ENCODE measurements around the gene NOC4L. TPM values are rescaled to one million over a fixed set of nuclear protein-coding genes. Genes with fewer than 3 reads are reported as not detected.

NOC4L gene
- polyA plus RNA-seq, 1 of the 3 experiments (the other 2 are of a cell fraction), result 12.9 TPM

DNA sequence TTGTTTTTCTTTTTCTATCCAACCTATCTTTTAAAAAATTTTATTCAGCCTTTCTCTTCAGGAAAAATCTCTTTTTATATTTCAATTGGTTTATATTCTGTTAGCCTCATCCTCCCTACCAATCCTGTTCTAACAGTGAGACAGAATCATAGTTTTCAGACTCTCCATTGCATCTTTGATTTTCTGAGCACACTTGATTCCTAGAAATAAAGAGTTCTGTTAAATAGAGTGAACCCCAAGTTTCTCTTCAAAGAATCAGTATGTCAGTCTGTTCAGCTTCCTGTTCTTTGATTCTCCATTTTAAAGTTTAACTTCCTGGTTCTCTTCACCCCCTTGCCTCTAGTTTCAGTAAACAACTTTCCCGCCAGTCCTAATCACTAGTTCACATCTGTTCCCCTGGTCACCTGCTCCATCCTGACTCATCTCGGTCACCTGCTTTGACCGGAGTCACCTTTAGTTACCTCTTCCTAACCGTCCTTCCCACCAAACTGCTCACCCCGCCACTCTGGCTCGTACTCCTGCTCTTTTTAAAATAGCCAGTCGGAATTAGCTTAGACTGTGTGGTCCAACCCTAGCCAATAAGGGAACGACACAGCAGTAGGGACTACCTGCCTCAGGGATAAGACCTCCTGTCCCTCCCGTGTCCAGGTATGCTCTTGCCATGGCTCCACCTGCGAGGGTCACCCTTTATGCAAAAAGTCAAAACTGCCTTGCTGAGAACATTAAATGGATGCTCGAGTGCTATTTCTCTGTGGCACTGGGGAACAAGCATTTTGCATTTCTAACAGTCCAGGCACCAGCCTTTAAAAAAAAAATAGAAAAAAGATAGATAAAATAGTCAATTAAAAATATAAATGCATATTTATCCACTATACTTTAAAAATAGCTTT lies 48.5 kb upstream of the NOC4L start:
- H3F3A ChIP-seq (replicated peaks; ENCODE audit: insufficient read depth), result peaks cover 7% of the 10 kb centered on the region

DNA sequence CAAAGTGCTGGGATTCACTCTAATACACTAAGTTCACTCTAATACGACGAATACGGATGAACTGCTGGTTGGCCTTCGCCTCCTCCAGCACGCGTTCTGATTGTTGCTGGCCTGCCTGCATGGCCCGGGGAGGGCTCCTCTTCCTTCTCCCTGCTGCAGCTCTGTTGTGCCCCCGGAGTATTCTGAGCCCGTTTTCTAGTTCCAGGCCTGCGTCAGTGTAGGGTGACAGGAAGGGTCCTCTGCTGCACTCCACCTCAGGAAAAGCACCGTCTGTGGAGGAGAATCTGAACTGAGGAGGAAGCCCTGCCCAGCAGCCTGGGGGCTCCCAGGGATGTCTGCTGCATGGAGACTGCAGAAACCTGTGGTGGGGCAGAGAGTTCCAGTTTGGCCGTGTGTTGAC lies 44.5 kb upstream of the NOC4L start:
- Histone ChIP-seq H3K9ac (no peak overlapping the region), H3K79me2 (ENCODE audit: insufficient read depth) (peaks cover 54% of the 10 kb centered on the region; the same call in 1 of the 2 replicates), H3K27me3 (ENCODE audit: insufficient read depth) (no peaks in the 10 kb centered on the region), H3K4me3 (ENCODE audit: low read depth in 2 of 2, low read length in 1 of 2) (no peak overlapping the region), H3K4me2 (no peak overlapping the region), H3K4me1 (ENCODE audit: control insufficient read depth in 1 of 2, insufficient read depth in 2 of 2, low read depth in 1 of 2, low read length in 1 of 2) (no peaks in the 10 kb centered on the region), H3K9me3 (no peaks in the 10 kb centered on the region), H3F3A (replicated peaks; ENCODE audit: insufficient read depth) (no peaks in the 10 kb centered on the region), H3K9me2 (no peaks in the 10 kb centered on the region), H2AFZ (ENCODE audit: low read depth) (no peak overlapping the region), H4K20me1 (ENCODE audit: insufficient read depth) (0 out of 2 replicates have a peak, but pooled peaks cover 8% of the 10 kb centered on the region), H3K27ac (ENCODE audit: low read depth in 2 of 2, low read length in 1 of 2) (no peak overlapping the region), H3K36me3 (replicated peaks in 1 of 2; ENCODE audit: control insufficient read depth in 1 of 2, insufficient read depth in 2 of 2, low read length in 1 of 2) (peaks cover 18 to 23% of the 10 kb centered on the region in 2 experiments)
- ChIA-PET POLR2A (no interaction called here), CTCF (no interaction called here)
- 96% methylated on average over 12 of the region's 12 CpGs for WGBS (ENCODE audit: low lambda C conversion rate)
- no peak for DNase-seq
- no peak for TF ChIP-seq TCF12 (IDR thresholded peaks at IDR 0.05)
- TF ChIP-seq, protein P1, sequence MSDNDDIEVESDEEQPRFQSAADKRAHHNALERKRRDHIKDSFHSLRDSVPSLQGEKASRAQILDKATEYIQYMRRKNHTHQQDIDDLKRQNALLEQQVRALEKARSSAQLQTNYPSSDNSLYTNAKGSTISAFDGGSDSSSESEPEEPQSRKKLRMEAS (IDR thresholded peaks at IDR 0.05; ENCODE audit: low read depth), result no peak
- no peak for TF ChIP-seq FOXJ3 (CRISPR knock-in tag; IDR thresholded peaks at IDR 0.05)
- TF ChIP-seq, protein P2, sequence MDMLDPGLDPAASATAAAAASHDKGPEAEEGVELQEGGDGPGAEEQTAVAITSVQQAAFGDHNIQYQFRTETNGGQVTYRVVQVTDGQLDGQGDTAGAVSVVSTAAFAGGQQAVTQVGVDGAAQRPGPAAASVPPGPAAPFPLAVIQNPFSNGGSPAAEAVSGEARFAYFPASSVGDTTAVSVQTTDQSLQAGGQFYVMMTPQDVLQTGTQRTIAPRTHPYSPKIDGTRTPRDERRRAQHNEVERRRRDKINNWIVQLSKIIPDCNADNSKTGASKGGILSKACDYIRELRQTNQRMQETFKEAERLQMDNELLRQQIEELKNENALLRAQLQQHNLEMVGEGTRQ (IDR thresholded peaks at IDR 0.05; ENCODE audit: borderline replicate concordance, low read depth, low read length), result no peak
- TF ChIP-seq FOSL2 (IDR thresholded peaks at IDR 0.05; ENCODE audit: borderline replicate concordance, low read depth), result no peak
- TF ChIP-seq RAD21 (IDR thresholded peaks at IDR 0.05; ENCODE audit: low read length), result no peak
- TF ChIP-seq RCOR1 (IDR thresholded peaks at IDR 0.05; ENCODE audit: low read length), result no peak
- TF ChIP-seq EZH2phosphoT487 (IDR thresholded peaks at IDR 0.05; ENCODE audit: borderline replicate concordance, low read depth), result no peak
- no peak for TF ChIP-seq JUND (IDR thresholded peaks at IDR 0.05)
- TF ChIP-seq, protein P3, sequence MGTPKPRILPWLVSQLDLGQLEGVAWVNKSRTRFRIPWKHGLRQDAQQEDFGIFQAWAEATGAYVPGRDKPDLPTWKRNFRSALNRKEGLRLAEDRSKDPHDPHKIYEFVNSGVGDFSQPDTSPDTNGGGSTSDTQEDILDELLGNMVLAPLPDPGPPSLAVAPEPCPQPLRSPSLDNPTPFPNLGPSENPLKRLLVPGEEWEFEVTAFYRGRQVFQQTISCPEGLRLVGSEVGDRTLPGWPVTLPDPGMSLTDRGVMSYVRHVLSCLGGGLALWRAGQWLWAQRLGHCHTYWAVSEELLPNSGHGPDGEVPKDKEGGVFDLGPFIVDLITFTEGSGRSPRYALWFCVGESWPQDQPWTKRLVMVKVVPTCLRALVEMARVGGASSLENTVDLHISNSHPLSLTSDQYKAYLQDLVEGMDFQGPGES (IDR thresholded peaks at IDR 0.05; ENCODE audit: low read depth, low read length), result no peak
- no peak for TF ChIP-seq GABPA (IDR thresholded peaks at IDR 0.05; ENCODE audit: low read depth)
- TF ChIP-seq MXI1 (IDR thresholded peaks at IDR 0.05; ENCODE audit: low read depth, low read length), result no peak
- no peak for TF ChIP-seq RXRA (IDR thresholded peaks at IDR 0.05; ENCODE audit: borderline replicate concordance, low read depth)

More for the DNA sequence above, 48.5 kb upstream of the NOC4L start:
- H3K79me2 ChIP-seq (ENCODE audit: insufficient read depth), result peaks cover 74% of the 10 kb centered on the region; the same call in 1 of the 2 replicates
- H3K36me3 ChIP-seq (replicated peaks in 1 of 2; ENCODE audit: control insufficient read depth in 1 of 2, insufficient read depth in 2 of 2, low read length in 1 of 2), result peaks cover 11 to 31% of the 10 kb centered on the region in 2 experiments
- H3K27me3 ChIP-seq (ENCODE audit: insufficient read depth), result no peaks in the 10 kb centered on the region
- no peak overlapping the region for H3K27ac ChIP-seq (ENCODE audit: low read depth in 2 of 2, low read length in 1 of 2)
- no peaks in the 10 kb centered on the region for H3K4me1 ChIP-seq (ENCODE audit: control insufficient read depth in 1 of 2, insufficient read depth in 2 of 2, low read depth in 1 of 2, low read length in 1 of 2)
- WGBS (ENCODE audit: low lambda C conversion rate), result 94% methylated on average over 11 of the region's 11 CpGs
- ChIA-PET CTCF (no interaction called here), POLR2A (no interaction called here)
- H3K9me2 ChIP-seq, result no peaks in the 10 kb centered on the region
- H3K9me3 ChIP-seq, result no peaks in the 10 kb centered on the region
- H2AFZ ChIP-seq (ENCODE audit: low read depth), result no peak overlapping the region
- H4K20me1 ChIP-seq (ENCODE audit: insufficient read depth), result 0 out of 2 replicates have a peak, but pooled peaks cover 6% of the 10 kb centered on the region
- H3K4me2 ChIP-seq, result no peak overlapping the region
- no peak overlapping the region for H3K9ac ChIP-seq
- TF ChIP-seq, protein P3 (IDR thresholded peaks at IDR 0.05; ENCODE audit: low read depth, low read length), result no peak
- no peak for TF ChIP-seq GABPA (IDR thresholded peaks at IDR 0.05; ENCODE audit: low read depth)
- TF ChIP-seq RXRA (IDR thresholded peaks at IDR 0.05; ENCODE audit: borderline replicate concordance, low read depth), result no peak
- TF ChIP-seq, protein P4, sequence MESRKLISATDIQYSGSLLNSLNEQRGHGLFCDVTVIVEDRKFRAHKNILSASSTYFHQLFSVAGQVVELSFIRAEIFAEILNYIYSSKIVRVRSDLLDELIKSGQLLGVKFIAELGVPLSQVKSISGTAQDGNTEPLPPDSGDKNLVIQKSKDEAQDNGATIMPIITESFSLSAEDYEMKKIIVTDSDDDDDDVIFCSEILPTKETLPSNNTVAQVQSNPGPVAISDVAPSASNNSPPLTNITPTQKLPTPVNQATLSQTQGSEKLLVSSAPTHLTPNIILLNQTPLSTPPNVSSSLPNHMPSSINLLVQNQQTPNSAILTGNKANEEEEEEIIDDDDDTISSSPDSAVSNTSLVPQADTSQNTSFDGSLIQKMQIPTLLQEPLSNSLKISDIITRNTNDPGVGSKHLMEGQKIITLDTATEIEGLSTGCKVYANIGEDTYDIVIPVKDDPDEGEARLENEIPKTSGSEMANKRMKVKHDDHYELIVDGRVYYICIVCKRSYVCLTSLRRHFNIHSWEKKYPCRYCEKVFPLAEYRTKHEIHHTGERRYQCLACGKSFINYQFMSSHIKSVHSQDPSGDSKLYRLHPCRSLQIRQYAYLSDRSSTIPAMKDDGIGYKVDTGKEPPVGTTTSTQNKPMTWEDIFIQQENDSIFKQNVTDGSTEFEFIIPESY (IDR thresholded peaks at IDR 0.05; ENCODE audit: borderline replicate concordance, low read depth), result no peak
- no peak for TF ChIP-seq EZH2phosphoT487 (IDR thresholded peaks at IDR 0.05; ENCODE audit: borderline replicate concordance, low read depth)
- TF ChIP-seq NFIC (IDR thresholded peaks at IDR 0.05; ENCODE audit: borderline replicate concordance), result no peak
- TF ChIP-seq TEAD4 (IDR thresholded peaks at IDR 0.05; ENCODE audit: borderline replicate concordance, insufficient read depth), result no peak
- TF ChIP-seq, protein P2 (IDR thresholded peaks at IDR 0.05; ENCODE audit: borderline replicate concordance, low read depth, low read length), result no peak
- TF ChIP-seq SMC3 (IDR thresholded peaks at IDR 0.05; ENCODE audit: low read depth, low read length), result no peak
- DNase-seq, result no peak
- H3K4me3 ChIP-seq (ENCODE audit: low read depth in 2 of 2, low read length in 1 of 2), result no peak overlapping the region

All from SK-N-SH (cell line).